Gastrocnemius medialis (tissue), 4 donors: ENCODE data around the gene SFT2D2.

Experiments used
- CTCF ChIP-seq, 5 experiments: fragments of 450-650 bp in 3 of 5; fragments of 200-600 bp in 2 of 5; sonication (generic) in 2 of 5; IDR thresholded peaks in 4 of 5; conservative IDR thresholded peaks in 1 of 5; 1 replicate in 4 of 5; 2 replicates in 1 of 5; pipeline ENCODE4 v1.5.1; 2016 to 2019; ENCODE audit warnings: antibody characterized with exemption in 5 of 5, mild to moderate bottlenecking in 3 of 5, moderate library complexity in 3 of 5
- POLR2A ChIP-seq, 2 donors: fragments of 450-650 bp; IDR thresholded peaks; one replicate each; pipeline ENCODE4 v1.6.1; 2017; ENCODE audit warnings: antibody characterized with exemption in 2 of 2, mild to moderate bottlenecking in 2 of 2, moderate library complexity in 2 of 2

- TF ChIP-seq CTCF (IDR thresholded peaks at IDR 0.05 in 4 of 5, conservative IDR thresholded peaks at IDR 0.05 in 1 of 5) (no peak), POLR2A (IDR thresholded peaks at IDR 0.05) (no peak)
These were observed 10.1 kb downstream of the SFT2D2 start for GRCh38 chr1:168235937-168236336.
